ENCODE data around the gene CTNNA2. TPM values are rescaled to one million over a fixed set of nuclear protein-coding genes. Genes with fewer than 3 reads are reported as not detected.

Gene CTNNA2
- total and polyA plus RNA-seq, 12 donors = 0.12 to 5.0 (median 1.4) TPM; not detected in 1

DNA sequence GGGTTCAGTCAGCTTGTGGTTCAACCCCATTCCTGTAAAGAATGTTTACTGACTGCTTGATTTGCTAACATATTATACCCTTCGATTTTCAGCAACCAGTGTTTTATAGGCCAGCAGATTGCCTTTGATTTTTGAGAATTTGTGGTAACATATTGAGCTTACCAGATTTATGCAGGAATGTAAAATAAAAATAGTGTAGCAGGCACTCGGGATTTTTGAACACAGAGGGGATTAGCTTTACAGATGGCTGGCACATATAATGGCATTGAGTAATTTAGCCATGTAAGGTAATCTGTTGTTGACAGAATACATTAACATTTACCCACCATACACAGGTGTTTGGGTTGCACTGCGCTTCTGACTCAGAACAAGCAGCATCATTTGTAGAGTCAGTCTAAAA lies 437.7 kb downstream of the CTNNA2 start:
- WGBS, 4 donors = 69 to 80% (median 76%) methylated on average over 3 of the region's 3 CpGs
- Histone ChIP-seq H3K36me3 (replicated peaks in 1 of 2) (no peaks in the 10 kb centered on the region), H3K4me1 (replicated peaks in 1 of 2) (no peaks in the 10 kb centered on the region), H3K4me3 (no peak overlapping the region), H3K27me3 (no peaks in the 10 kb centered on the region), H3K27ac (no peak overlapping the region), H3K9me3 (replicated peaks in 1 of 3) (no peaks in the 10 kb centered on the region)
- intact Hi-C loops (cut with DNase I) = no loop called here
- TF ChIP-seq POLR2A (IDR thresholded peaks at IDR 0.05) = no peak
- no peak for DNase-seq

DNA sequence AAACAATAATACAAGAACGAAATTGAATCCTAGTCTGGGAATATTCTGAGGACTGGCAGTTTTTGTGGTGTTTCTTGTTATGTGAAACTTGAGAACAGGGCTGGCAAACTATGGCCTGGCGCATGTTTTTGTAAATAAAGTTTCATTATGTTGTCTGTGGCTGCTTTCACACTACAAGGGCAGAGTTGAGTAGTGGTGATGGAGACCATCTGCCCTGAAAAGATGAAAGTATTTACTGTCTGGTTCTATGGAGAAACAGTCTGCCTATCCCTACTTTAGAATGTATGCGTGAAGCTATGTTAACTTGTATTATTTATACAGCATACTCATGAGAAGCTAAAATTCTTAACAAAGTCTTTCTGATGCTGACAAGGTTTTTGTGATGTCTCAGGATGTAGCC lies 439.8 kb downstream of the CTNNA2 start:
- intact Hi-C loops (cut with DNase I) = no loop called here
- H3K27me3 ChIP-seq = no peaks in the 10 kb centered on the region
- H3K4me1 ChIP-seq (replicated peaks in 1 of 2) = no peaks in the 10 kb centered on the region
- no peak for DNase-seq
- 64 to 76% (median 67%) methylated on average over 3 of the region's 3 CpGs for WGBS, 4 donors
- H3K9me3 ChIP-seq (replicated peaks in 1 of 3) = no peaks in the 10 kb centered on the region
- no peak overlapping the region for H3K27ac ChIP-seq
- TF ChIP-seq, protein P1, sequence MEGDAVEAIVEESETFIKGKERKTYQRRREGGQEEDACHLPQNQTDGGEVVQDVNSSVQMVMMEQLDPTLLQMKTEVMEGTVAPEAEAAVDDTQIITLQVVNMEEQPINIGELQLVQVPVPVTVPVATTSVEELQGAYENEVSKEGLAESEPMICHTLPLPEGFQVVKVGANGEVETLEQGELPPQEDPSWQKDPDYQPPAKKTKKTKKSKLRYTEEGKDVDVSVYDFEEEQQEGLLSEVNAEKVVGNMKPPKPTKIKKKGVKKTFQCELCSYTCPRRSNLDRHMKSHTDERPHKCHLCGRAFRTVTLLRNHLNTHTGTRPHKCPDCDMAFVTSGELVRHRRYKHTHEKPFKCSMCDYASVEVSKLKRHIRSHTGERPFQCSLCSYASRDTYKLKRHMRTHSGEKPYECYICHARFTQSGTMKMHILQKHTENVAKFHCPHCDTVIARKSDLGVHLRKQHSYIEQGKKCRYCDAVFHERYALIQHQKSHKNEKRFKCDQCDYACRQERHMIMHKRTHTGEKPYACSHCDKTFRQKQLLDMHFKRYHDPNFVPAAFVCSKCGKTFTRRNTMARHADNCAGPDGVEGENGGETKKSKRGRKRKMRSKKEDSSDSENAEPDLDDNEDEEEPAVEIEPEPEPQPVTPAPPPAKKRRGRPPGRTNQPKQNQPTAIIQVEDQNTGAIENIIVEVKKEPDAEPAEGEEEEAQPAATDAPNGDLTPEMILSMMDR (IDR thresholded peaks at IDR 0.05) = no peak
- TF ChIP-seq POLR2A (IDR thresholded peaks at IDR 0.05) = no peak
- H3K36me3 ChIP-seq (replicated peaks in 1 of 2) = no peaks in the 10 kb centered on the region
- no peak overlapping the region for H3K4me3 ChIP-seq

DNA sequence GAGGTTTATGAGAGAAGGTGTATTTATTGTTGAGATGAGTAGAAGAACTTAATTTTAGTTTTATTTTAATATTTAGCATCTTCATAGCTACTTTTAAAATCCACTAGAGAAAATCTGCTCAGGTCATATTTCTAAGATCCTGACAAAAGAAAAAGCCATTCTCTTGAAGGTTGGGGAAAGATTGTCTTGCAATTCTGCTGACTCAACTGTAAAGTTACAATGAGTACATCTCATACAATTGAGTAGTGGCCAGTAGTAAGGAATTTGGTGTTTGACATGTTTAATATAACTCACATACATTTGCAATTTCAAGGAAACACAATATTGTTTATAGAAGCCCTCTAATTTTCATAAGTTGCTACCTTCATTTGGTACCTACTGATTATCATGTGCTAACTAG lies 447.2 kb downstream of the CTNNA2 start:
- TF ChIP-seq POLR2A (IDR thresholded peaks at IDR 0.05) = no peak
- TF ChIP-seq, protein P1 (IDR thresholded peaks at IDR 0.05) = no peak
- intact Hi-C loops (cut with DNase I) = no loop called here
- H3K27ac ChIP-seq = no peak overlapping the region

DNA sequence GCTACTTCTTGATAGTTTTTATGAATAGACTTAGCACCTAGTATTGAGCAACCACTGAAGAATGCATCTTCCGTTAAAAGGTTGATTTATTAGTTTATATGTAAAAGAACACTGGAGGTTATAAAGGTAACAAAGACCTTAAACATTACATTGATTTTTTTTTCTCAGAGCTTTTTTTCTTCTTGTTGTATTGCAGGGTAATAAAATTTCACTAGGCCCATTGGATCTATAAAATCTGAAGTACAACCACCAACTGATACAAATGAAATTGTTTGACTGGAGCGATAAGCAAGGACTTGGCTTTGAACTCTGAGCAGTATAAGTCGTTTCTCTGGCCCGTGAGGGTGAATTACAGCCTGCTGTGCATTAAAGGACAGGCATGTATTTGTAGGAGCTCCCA lies 447.7 kb downstream of the CTNNA2 start:
- Histone ChIP-seq H3K9me3 (replicated peaks in 1 of 3) (no peaks in the 10 kb centered on the region), H3K27ac (no peak overlapping the region), H3K4me1 (replicated peaks in 1 of 2) (no peaks in the 10 kb centered on the region), H3K4me3 (no peak overlapping the region), H3K36me3 (replicated peaks in 1 of 2) (no peaks in the 10 kb centered on the region), H3K27me3 (no peaks in the 10 kb centered on the region)
- TF ChIP-seq, protein P1 (IDR thresholded peaks at IDR 0.05) = no peak
- no peak for TF ChIP-seq POLR2A (IDR thresholded peaks at IDR 0.05)
- intact Hi-C loops (cut with DNase I) = no loop called here
- WGBS, 4 donors = 47 to 64% (median 60%) methylated on average over 4 of the region's 4 CpGs
- DNase-seq = no peak

More for the DNA sequence above, 447.2 kb downstream of the CTNNA2 start:
- no peaks in the 10 kb centered on the region for H3K9me3 ChIP-seq (replicated peaks in 1 of 3)
- DNase-seq = no peak
- H3K36me3 ChIP-seq (replicated peaks in 1 of 2) = no peaks in the 10 kb centered on the region
- no peak overlapping the region for H3K4me3 ChIP-seq
- H3K27me3 ChIP-seq = no peaks in the 10 kb centered on the region
- no peaks in the 10 kb centered on the region for H3K4me1 ChIP-seq (replicated peaks in 1 of 2)

DNA sequence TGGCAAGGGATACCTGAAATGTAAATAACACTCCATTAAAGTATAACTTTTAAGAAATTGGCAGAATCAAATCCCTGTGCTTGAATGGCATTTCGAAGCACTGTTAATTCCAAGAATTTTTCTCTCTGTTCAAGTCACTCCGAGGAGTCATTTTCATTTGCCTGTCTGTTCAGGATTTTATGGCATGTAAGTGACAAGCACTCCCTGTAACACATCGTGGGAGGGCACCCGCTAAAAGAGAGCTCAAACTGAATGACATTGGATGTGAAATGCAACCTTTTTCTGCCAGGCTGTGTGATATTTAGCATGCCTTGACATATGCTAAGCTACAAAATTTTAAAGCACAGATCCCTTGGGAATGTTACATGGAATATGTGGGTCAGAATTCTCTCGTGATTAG lies 452.1 kb downstream of the CTNNA2 start:
- H3K27me3 ChIP-seq = no peaks in the 10 kb centered on the region
- intact Hi-C loops (cut with DNase I) = no loop called here
- 52 to 62% (median 59%) methylated on average over 5 of the region's 5 CpGs for WGBS, 4 donors
- H3K27ac ChIP-seq = no peak overlapping the region
- no peak for DNase-seq
- no peaks in the 10 kb centered on the region for H3K4me1 ChIP-seq (replicated peaks in 1 of 2)
- no peaks in the 10 kb centered on the region for H3K9me3 ChIP-seq (replicated peaks in 1 of 3)
- TF ChIP-seq, protein P1 (IDR thresholded peaks at IDR 0.05) = no peak
- TF ChIP-seq POLR2A (IDR thresholded peaks at IDR 0.05) = no peak
- no peak overlapping the region for H3K4me3 ChIP-seq
- H3K36me3 ChIP-seq (replicated peaks in 1 of 2) = no peaks in the 10 kb centered on the region
